ENCODE measurements around the gene ADGRV1.

Gene ADGRV1

GRCh38 chr5:90549729-90550275 is 8.8 kb upstream of the ADGRV1 start:
- no peaks in the 10 kb centered on the region for H3K79me2 ChIP-seq (ENCODE audit: insufficient read depth, low read length)
- H3K4me3 ChIP-seq (ENCODE audit: low read length, poor library complexity, severe bottlenecking), result no peak overlapping the region
- no peaks in the 10 kb centered on the region for H3K36me3 ChIP-seq (ENCODE audit: insufficient read depth, low read length)
- H3K27me3 ChIP-seq (ENCODE audit: insufficient read depth, low read length, poor library complexity, severe bottlenecking), result no peaks in the 10 kb centered on the region
- no peaks in the 10 kb centered on the region for H3K9me2 ChIP-seq (replicated peaks; ENCODE audit: low read depth, low read length)
- no peaks in the 10 kb centered on the region for H4K20me1 ChIP-seq (ENCODE audit: insufficient read depth, low read length, poor library complexity, severe bottlenecking)
- no peaks in the 10 kb centered on the region for H3K4me1 ChIP-seq (ENCODE audit: insufficient read depth, low read length, poor library complexity, severe bottlenecking)
- H2AFZ ChIP-seq (ENCODE audit: low read length), result no peak overlapping the region
- H3K4me2 ChIP-seq (ENCODE audit: low read depth, low read length, poor library complexity, severe bottlenecking), result no peak overlapping the region
- no peaks in the 10 kb centered on the region for H3F3A ChIP-seq (ENCODE audit: low read depth)
- no peak for TF ChIP-seq EZH2phosphoT487 (IDR thresholded peaks at IDR 0.05; ENCODE audit: borderline replicate concordance)
- TF ChIP-seq CTCF (conservative IDR thresholded peaks at IDR 0.05; ENCODE audit: low read length), result no peak
- no peak overlapping the region for H3K9ac ChIP-seq (ENCODE audit: low read depth, low read length, poor library complexity, severe bottlenecking)
- no peaks in the 10 kb centered on the region for H3K9me3 ChIP-seq (ENCODE audit: insufficient read depth, low read depth, low read length)

GRCh38 chr5:90550963-90551362 is 7.6 kb upstream of the ADGRV1 start:
- H3F3A ChIP-seq (ENCODE audit: low read depth), result no peaks in the 10 kb centered on the region
- H4K20me1 ChIP-seq (ENCODE audit: insufficient read depth, low read length, poor library complexity, severe bottlenecking), result no peaks in the 10 kb centered on the region
- no peak overlapping the region for H2AFZ ChIP-seq (ENCODE audit: low read length)
- H3K36me3 ChIP-seq (ENCODE audit: insufficient read depth, low read length), result no peaks in the 10 kb centered on the region
- H3K4me3 ChIP-seq (ENCODE audit: low read length, poor library complexity, severe bottlenecking), result no peak overlapping the region
- no peak overlapping the region for H3K9ac ChIP-seq (ENCODE audit: low read depth, low read length, poor library complexity, severe bottlenecking)
- H3K9me3 ChIP-seq (ENCODE audit: insufficient read depth, low read depth, low read length), result no peaks in the 10 kb centered on the region
- no peaks in the 10 kb centered on the region for H3K4me1 ChIP-seq (ENCODE audit: insufficient read depth, low read length, poor library complexity, severe bottlenecking)
- no peak overlapping the region for H3K4me2 ChIP-seq (ENCODE audit: low read depth, low read length, poor library complexity, severe bottlenecking)
- no peaks in the 10 kb centered on the region for H3K9me2 ChIP-seq (replicated peaks; ENCODE audit: low read depth, low read length)
- H3K79me2 ChIP-seq (ENCODE audit: insufficient read depth, low read length), result no peaks in the 10 kb centered on the region
- TF ChIP-seq EZH2phosphoT487 (IDR thresholded peaks at IDR 0.05; ENCODE audit: borderline replicate concordance) (no peak), CTCF (conservative IDR thresholded peaks at IDR 0.05; ENCODE audit: low read length) (no peak)
- H3K27me3 ChIP-seq (ENCODE audit: insufficient read depth, low read length, poor library complexity, severe bottlenecking), result no peaks in the 10 kb centered on the region

- no peaks in the 10 kb centered on the region for H3K4me1 ChIP-seq (ENCODE audit: insufficient read depth, low read length, poor library complexity, severe bottlenecking)
Measured at GRCh38 chr5:90551376-90551775, 7.2 kb upstream of the ADGRV1 start.

More at GRCh38 chr5:90551376-90551775, 7.2 kb upstream of the ADGRV1 start:
- Histone ChIP-seq H3F3A (ENCODE audit: low read depth) (no peaks in the 10 kb centered on the region), H3K36me3 (ENCODE audit: insufficient read depth, low read length) (no peaks in the 10 kb centered on the region), H3K4me3 (ENCODE audit: low read length, poor library complexity, severe bottlenecking) (no peak overlapping the region), H2AFZ (ENCODE audit: low read length) (no peak overlapping the region), H4K20me1 (ENCODE audit: insufficient read depth, low read length, poor library complexity, severe bottlenecking) (no peaks in the 10 kb centered on the region), H3K79me2 (ENCODE audit: insufficient read depth, low read length) (no peaks in the 10 kb centered on the region), H3K9me3 (ENCODE audit: insufficient read depth, low read depth, low read length) (no peaks in the 10 kb centered on the region), H3K4me2 (ENCODE audit: low read depth, low read length, poor library complexity, severe bottlenecking) (no peak overlapping the region), H3K27me3 (ENCODE audit: insufficient read depth, low read length, poor library complexity, severe bottlenecking) (no peaks in the 10 kb centered on the region), H3K9ac (ENCODE audit: low read depth, low read length, poor library complexity, severe bottlenecking) (no peak overlapping the region), H3K9me2 (replicated peaks; ENCODE audit: low read depth, low read length) (no peaks in the 10 kb centered on the region)
- no peak for TF ChIP-seq CTCF (conservative IDR thresholded peaks at IDR 0.05; ENCODE audit: low read length)
- no peak for TF ChIP-seq EZH2phosphoT487 (IDR thresholded peaks at IDR 0.05; ENCODE audit: borderline replicate concordance)

All from Loucy (cell line).